NCI-H526 treated with DMSO at 0.1 percent for 48 hours (cell line): ENCODE measurements around the gene MYB.
"Not testable (repeated sequence)": the region's sequence is repeated elsewhere in the genome, so short reads cannot be mapped to it uniquely, and the experiment has no call there.

Experiments
- DNase-seq: peaks from one replicate; lab custom pipeline; 2025; lab: John Stamatoyannopoulos, UW

MYB gene

GRCh38 chr6:135164387-135164786 is 16.7 kb upstream of the MYB start:
- DNase-seq = not testable (repeated sequence)

- DNase-seq = no peak
Observed at GRCh38 chr6:135165031-135165430, 16.1 kb upstream of the MYB start.

- DNase-seq = no peak
Observed at GRCh38 chr6:135166515-135166914, 14.6 kb upstream of the MYB start.

- no peak for DNase-seq
Observed at GRCh38 chr6:135167617-135168016, 13.5 kb upstream of the MYB start.

DNA sequence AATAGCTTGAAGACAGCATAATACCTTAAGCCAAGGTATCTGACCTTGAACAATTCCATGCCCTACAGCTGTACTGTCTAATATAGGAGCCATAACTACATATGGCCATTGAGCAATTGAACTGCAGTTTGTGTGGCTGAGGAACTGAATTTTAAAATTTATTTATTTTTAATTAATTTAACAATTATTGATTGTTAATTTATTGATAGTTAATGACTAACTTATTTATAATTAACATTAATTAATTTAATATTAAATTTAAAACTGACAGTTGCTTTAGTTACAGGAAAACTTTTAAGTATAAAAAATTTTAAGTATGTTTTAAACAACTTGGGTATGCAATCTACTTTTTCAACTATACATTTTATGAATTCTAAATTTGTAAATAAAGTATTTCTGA is 12.3 kb upstream of the MYB start:
- DNase-seq = no peak

DNA sequence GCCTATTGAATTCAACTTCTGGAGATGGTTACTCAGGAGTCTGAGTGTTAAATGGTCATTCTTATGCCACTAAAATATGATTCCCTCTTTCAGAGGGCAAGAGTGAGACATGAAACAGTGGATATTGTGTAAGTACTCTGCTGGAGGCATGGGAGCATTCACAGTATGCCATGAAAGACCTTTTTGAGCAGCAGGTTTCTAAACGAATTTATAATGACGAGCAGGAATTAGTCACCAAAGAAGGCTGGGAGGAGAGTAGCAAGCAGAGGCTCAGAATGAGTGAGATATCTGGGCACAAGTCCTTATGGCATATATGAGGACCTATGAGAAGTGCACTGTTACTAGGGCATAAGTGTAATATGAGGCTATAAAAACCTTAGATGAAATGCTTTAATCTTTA is 10.9 kb upstream of the MYB start:
- no peak for DNase-seq

DNA sequence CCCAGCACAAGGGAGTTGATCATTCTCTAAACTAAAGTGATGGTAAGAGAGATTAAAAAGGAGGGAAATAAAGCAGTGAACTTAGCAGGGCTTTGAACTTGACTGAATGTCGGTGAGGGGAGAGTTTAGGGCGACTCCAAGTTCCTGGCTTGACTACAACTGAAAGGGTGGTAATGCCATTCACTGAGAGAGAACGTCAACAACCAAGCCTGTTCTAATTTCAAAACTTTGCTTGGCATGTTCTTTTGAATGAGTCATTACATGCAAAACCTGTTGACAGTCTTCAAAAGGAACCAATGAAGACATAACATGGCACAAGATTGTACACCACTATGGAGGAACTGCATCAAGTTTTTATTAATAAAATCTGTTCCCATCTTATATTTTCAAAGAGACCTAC is 10.3 kb upstream of the MYB start:
- no peak for DNase-seq

GRCh38 chr6:135173242-135173988 is 7.7 kb upstream of the MYB start:
- DNase-seq = no peak

- no peak for DNase-seq
Observed at GRCh38 chr6:135173989-135174484, 7.1 kb upstream of the MYB start.

DNA sequence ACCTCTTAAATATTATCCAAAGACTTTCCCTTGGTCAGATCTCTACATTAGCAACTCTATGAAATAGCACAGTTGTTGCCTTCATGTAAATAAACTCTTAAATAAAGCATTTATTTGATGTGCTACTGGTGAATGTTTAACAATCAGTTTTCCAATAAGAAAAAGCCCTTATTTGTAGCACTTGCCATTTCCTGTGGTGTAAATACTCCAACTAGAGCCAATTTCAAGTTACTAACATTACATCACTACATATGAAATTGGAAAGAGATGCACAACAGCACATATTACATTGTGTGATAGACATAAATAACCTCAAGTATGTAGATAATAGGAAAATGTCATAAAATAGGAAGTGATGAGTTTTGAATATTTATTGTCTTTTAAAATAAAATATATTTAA is 5.0 kb upstream of the MYB start:
- DNase-seq = no peak

GRCh38 chr6:135176464-135176863 is 4.6 kb upstream of the MYB start:
- DNase-seq = peak; percentile 96

- DNase-seq = no peak
Observed at GRCh38 chr6:135179372-135179771, 1.7 kb upstream of the MYB start.

DNA sequence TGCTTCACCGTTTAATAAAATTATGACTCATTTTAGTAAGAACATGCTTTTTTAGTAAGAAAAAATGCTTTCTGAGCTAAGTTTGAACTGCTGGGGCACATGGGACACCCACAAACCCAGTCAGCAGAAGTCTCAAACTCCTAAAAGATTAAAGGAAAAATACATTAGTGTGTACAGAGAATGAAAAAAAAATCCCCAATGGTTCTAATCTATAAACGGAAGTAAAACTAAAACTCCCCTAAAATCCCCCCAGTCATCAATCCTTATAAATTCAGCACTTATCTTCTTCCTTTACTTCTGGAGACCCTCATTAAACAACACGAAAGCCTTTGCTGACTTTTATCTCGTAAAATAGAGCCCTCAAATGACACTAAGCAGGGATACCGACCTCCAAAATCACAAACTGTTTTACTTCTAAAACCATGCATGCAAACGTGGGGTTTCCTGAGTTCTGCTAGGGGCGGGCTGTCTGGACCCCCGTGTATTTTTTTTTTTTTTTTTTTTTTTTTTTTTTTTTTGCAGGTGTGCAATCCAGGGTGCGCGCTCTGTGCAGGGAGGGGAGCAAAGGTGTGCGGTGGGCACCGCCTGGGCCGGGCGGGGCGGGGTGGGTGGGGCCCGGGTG is 1.1 kb upstream of the MYB start:
- no peak for DNase-seq

GRCh38 chr6:135181333-135182070 is 394 bp downstream of the MYB start:
- peak; percentile 100 for DNase-seq

GRCh38 chr6:135182071-135183001 is 1.2 kb downstream of the MYB start:
- DNase-seq = peak; percentile 100

DNA sequence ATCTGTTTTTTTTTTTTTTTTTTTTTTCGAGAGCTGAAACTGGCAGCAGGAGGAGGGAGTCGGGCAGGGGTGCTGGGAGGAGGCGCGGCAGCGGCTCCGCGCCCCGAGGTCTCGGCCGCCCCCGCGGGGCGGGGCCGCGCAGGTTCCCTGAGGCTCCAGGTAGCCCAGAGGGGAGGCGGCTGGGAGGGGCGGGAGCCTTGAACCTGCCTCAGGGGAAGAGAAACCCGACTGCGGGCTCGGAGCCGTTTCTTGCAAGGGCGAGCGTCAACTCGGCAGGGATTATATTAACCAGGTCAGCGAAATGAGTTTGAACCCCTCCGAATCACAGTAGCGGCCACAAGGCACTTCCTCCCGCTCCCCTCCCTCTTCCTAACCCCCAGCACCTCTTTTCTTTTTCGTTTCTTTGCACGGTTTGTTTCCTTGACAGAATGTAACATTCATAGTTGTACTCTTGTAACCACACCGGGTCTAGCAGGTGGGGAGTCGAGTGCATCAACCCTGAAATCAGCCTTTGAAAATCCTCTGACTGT is 2.0 kb downstream of the MYB start:
- DNase-seq = peak; percentile 100

- DNase-seq = peak; percentile 100
Observed at GRCh38 chr6:135183532-135184440, 2.7 kb downstream of the MYB start.

DNA sequence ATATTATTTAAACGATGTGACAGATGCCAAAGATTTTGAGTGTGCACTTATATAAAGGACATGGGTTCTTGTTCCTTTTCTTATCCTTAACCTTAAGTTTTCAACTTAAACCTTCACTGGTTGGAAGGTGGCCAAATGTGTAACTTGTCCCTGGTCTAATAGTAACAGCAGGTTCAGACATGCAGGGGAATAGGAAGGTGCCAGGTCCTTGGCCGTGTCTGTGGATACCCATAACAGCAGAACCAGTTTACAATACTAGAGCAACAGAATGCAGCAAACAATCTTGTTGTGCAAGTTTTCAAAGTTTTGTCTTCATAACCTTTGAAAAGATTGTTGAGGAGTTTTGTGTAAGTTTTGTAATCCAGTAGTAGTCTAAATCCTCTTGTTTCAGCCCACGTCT is 4.4 kb downstream of the MYB start:
- DNase-seq = peak; percentile 96

- no peak for DNase-seq
Observed at GRCh38 chr6:135186255-135186654, 5.1 kb downstream of the MYB start.

GRCh38 chr6:135187372-135187771 is 6.3 kb downstream of the MYB start:
- DNase-seq = no peak

DNA sequence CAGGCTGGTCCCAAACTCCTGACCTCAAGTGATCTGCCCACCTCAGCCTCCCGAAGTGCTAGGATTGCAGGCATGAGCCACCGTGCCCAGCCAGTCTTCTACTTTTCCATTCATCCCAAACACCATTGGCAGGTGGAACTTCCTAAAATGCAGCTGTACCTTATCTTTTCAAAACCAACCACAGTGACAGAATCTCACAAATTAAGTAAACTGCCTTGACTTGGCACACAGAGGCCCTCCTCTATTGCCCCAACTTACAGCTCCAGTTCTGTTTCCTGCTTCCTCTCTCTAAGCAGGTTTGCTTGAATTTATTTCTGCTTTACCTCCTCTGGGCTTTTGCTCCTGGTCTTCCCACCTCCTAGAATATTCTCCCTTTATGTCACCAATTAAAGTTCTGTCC is 7.6 kb downstream of the MYB start:
- DNase-seq = no peak
